EH (cell line): ENCODE results near the gene SERPINB10.
A peak's percentile ranks its signal among the peaks of the same experiment; 100 is the strongest.
"Not testable (repeated sequence)": the region's sequence is repeated elsewhere in the genome, so short reads cannot be mapped to it uniquely, and the experiment has no call there.

Experiments used
- DNase-seq: peaks from one replicate; pipeline ENCODE4 v3.0.0-alpha.2; 2015; ENCODE audit warnings: low read depth

Gene SERPINB10

GRCh38 chr18:63892566-63892965 is 15.2 kb upstream of the SERPINB10 start:
- no peak for DNase-seq

GRCh38 chr18:63894106-63894772 is 13.5 kb upstream of the SERPINB10 start:
- no peak for DNase-seq

- no peak for DNase-seq
These were observed 12.6 kb upstream of the SERPINB10 start for GRCh38 chr18:63895190-63895589.

- DNase-seq, result peak; percentile 56
These were observed 10.7 kb upstream of the SERPINB10 start for GRCh38 chr18:63897072-63897471.

GRCh38 chr18:63899206-63899605 is 8.6 kb upstream of the SERPINB10 start:
- no peak for DNase-seq

GRCh38 chr18:63903851-63904570 is 3.7 kb upstream of the SERPINB10 start:
- no peak for DNase-seq

- DNase-seq, result no peak
These were observed 3.1 kb upstream of the SERPINB10 start for GRCh38 chr18:63904694-63905093.

GRCh38 chr18:63905361-63905760 is 2.4 kb upstream of the SERPINB10 start:
- no peak for DNase-seq

- no peak for DNase-seq
These were observed 1.7 kb upstream of the SERPINB10 start for GRCh38 chr18:63906056-63906455.

- DNase-seq, result no peak
These were observed 1.1 kb downstream of the SERPINB10 start for GRCh38 chr18:63908858-63909257.

GRCh38 chr18:63909870-63910269 is 2.1 kb downstream of the SERPINB10 start:
- DNase-seq, result no peak

- DNase-seq, result no peak
These were observed 10.1 kb downstream of the SERPINB10 start for GRCh38 chr18:63917817-63918216.

GRCh38 chr18:63922049-63922448 is 14.3 kb downstream of the SERPINB10 start:
- DNase-seq, result no peak

GRCh38 chr18:63924551-63924950 is 16.8 kb downstream of the SERPINB10 start:
- peak; percentile 87 for DNase-seq

GRCh38 chr18:63928331-63928730 is 20.6 kb downstream of the SERPINB10 start:
- no peak for DNase-seq

- not testable (repeated sequence) for DNase-seq
These were observed 21.6 kb downstream of the SERPINB10 start for GRCh38 chr18:63929369-63929768.

- no peak for DNase-seq
These were observed 23.1 kb downstream of the SERPINB10 start for GRCh38 chr18:63930773-63931354.

- DNase-seq, result peak; percentile 80
These were observed 28.6 kb downstream of the SERPINB10 start for GRCh38 chr18:63936156-63936931.

GRCh38 chr18:63936932-63937393 is 29.2 kb downstream of the SERPINB10 start:
- no peak for DNase-seq

GRCh38 chr18:63940008-63940407 is 32.2 kb downstream of the SERPINB10 start:
- no peak for DNase-seq

GRCh38 chr18:63940543-63941050 is 32.8 kb downstream of the SERPINB10 start:
- DNase-seq, result not testable (repeated sequence)
